Skin epidermis (tissue), 12 donors: ENCODE measurements around the gene CD28.
"Not testable (repeated sequence)": the region's sequence is repeated elsewhere in the genome, so short reads cannot be mapped to it uniquely, and the experiment has no call there.

Source experiments
- H3K27ac ChIP-seq, 21 experiments: fragments of 200-600 bp; sonication (generic) in 11 of 21; one replicate each; pipeline ENCODE4 v1.5.0; 2020; ENCODE audit warnings: mild to moderate bottlenecking in 3 of 21, inconsistent platforms in 2 of 21, moderate library complexity in 2 of 21
- H3K4me3 ChIP-seq, 7 experiments: fragments of 200-600 bp; sonication (generic) in 2 of 7; one replicate each; pipeline ENCODE4 v1.5.0; 2020; ENCODE audit warnings: inconsistent platforms in 2 of 7, mild to moderate bottlenecking in 2 of 7, moderate library complexity in 1 of 7

Gene CD28

GRCh38 chr2:203774760-203775159, 68.3 kb downstream of the CD28 start:
- H3K4me3 ChIP-seq: no peak overlapping the region
- no peak overlapping the region for H3K27ac ChIP-seq

GRCh38 chr2:203775684-203776083, 69.2 kb downstream of the CD28 start:
- Histone ChIP-seq H3K4me3 (no peak overlapping the region), H3K27ac (no peak overlapping the region)

GRCh38 chr2:203777030-203777429, 70.6 kb downstream of the CD28 start:
- H3K4me3 ChIP-seq: no peak overlapping the region
- H3K27ac ChIP-seq: no peak overlapping the region

- H3K4me3 ChIP-seq: not testable (repeated sequence)
Observed at GRCh38 chr2:203779477-203780073, 73.1 kb downstream of the CD28 start.

GRCh38 chr2:203780231-203780630, 73.8 kb downstream of the CD28 start:
- no peak overlapping the region for H3K27ac ChIP-seq

More at GRCh38 chr2:203779477-203780073, 73.1 kb downstream of the CD28 start:
- H3K27ac ChIP-seq: not testable (repeated sequence)

GRCh38 chr2:203781151-203781550, 74.7 kb downstream of the CD28 start:
- Histone ChIP-seq H3K4me3 (no peak overlapping the region), H3K27ac (no peak overlapping the region)

More at GRCh38 chr2:203780231-203780630, 73.8 kb downstream of the CD28 start:
- H3K4me3 ChIP-seq: no peak overlapping the region

- Histone ChIP-seq H3K4me3 (no peak overlapping the region), H3K27ac (peak overlapping the region in 2 of 21 experiments; percentile 1 to 18)
Observed at GRCh38 chr2:203782262-203782976, 76.0 kb downstream of the CD28 start.

GRCh38 chr2:203783496-203784203, 77.2 kb downstream of the CD28 start:
- Histone ChIP-seq H3K27ac (peak overlapping the region in 5 of 21 experiments; percentile 6 to 64 (median 45)), H3K4me3 (no peak overlapping the region)

GRCh38 chr2:203784710-203785270, 78.4 kb downstream of the CD28 start:
- not testable (repeated sequence) for H3K4me3 ChIP-seq
- H3K27ac ChIP-seq: peak overlapping the region in 1 of 21 experiments; percentile 31

GRCh38 chr2:203785391-203786110, 79.1 kb downstream of the CD28 start:
- H3K4me3 ChIP-seq: not testable (repeated sequence)
- H3K27ac ChIP-seq: peak overlapping the region in 10 of 21 experiments; percentile 1 to 75 (median 32)

- Histone ChIP-seq H3K4me3 (no peak overlapping the region), H3K27ac (peak overlapping the region in 10 of 21 experiments; percentile 1 to 75 (median 35))
Observed at GRCh38 chr2:203786549-203787351, 80.3 kb downstream of the CD28 start.

- H3K27ac ChIP-seq: peak overlapping the region in 9 of 21 experiments; percentile 20 to 75 (median 37)
- H3K4me3 ChIP-seq: no peak overlapping the region
Observed at GRCh38 chr2:203787979-203788378, 81.5 kb downstream of the CD28 start.
